K562 (cell line): ENCODE data around the gene TESK1. TPM values are rescaled to one million over a fixed set of nuclear protein-coding genes. Genes with fewer than 3 reads are reported as not detected.

Source experiments
- ATAC-seq: fragments of 200-7000 bp; cut with Tn5 transposase; 3 replicates; pipeline ENCODE4 v1.9.1; 2020; ENCODE audit warnings: moderate library complexity
- BruUV-seq: library from RNA; stranded (reverse); fragments of 400-500 nt; replicated peaks from 2 replicates; lab custom pipeline; 2021; lab: Mats Ljungman, UMichigan
- CTCF ChIA-PET: fragments of 300-600 bp; formaldehyde crosslinking; extraction: SDS; loops from one replicate; lab custom pipeline; 2021; ENCODE audit warnings: low intra/inter-chr PET ratio; lab: Yijun Ruan, JAX
- POLR2A ChIA-PET: fragments of 300-600, 350-650 bp; sonication (Branson Sonifier 250); formaldehyde crosslinking; extraction: SDS; loops from one replicate; lab custom pipeline; 2021; ENCODE audit warnings: antibody characterized with exemption, inconsistent platforms; lab: Yijun Ruan, JAX
- DNase-seq, 4 experiments: peaks; one replicate each; pipeline versions ENCODE4 v3.0.0 to v3.0.0-alpha.2; 2011 to 2018; ENCODE audit warnings: low spot score in 3 of 4, mixed read lengths in 3 of 4; ENCODE audit errors: extremely low read depth in 1 of 4
- FAIRE-seq: peaks from 2 replicates; lab custom pipeline; 2011; peaks lifted over from hg19 to GRCh38; lab: Jason Lieb, UNC
- H2AFZ ChIP-seq: 2 replicates; pipeline ENCODE4 v1.6.0; 2011; ENCODE audit warnings: low read depth, low read length, control low read depth, inconsistent platforms
- H3K27ac ChIP-seq: fragments of 200-600 bp; 3 replicates; pipeline ENCODE4 v1.8.0; 2011; ENCODE audit warnings: low read depth, mild to moderate bottlenecking, control low read depth, inconsistent platforms, low read length, moderate library complexity, mixed read lengths; ENCODE audit errors: extremely low read depth
- H3K27me3 ChIP-seq, 2 experiments: fragments of 300-600 bp in 1 of 2; 2 replicates in 1 of 2; 3 replicates in 1 of 2; pipeline versions ENCODE4 v1.6.0 to v1.8.0; 2011; ENCODE audit warnings: inconsistent platforms in 2 of 2, low read length in 2 of 2, mild to moderate bottlenecking in 1 of 2, mixed read lengths in 1 of 2, moderate library complexity in 1 of 2; ENCODE audit not compliant: control insufficient read depth in 2 of 2, insufficient read depth in 2 of 2
- H3K36me3 ChIP-seq: fragments of 300-600 bp; 3 replicates; pipeline ENCODE4 v1.8.0; 2011; ENCODE audit warnings: mild to moderate bottlenecking, low read length, inconsistent platforms; ENCODE audit not compliant: control insufficient read depth, insufficient read depth
- H3K4me1 ChIP-seq, 2 experiments: fragments of 200-600 bp in 1 of 2; replicated peaks in 1 of 2; 2 replicates in 1 of 2; 3 replicates in 1 of 2; pipeline versions ENCODE4 v1.5.1 to v1.8.0; 2011; ENCODE audit warnings: inconsistent platforms in 2 of 2, low read length in 2 of 2, mild to moderate bottlenecking in 1 of 2, mixed read lengths in 1 of 2, moderate library complexity in 1 of 2; ENCODE audit not compliant: control insufficient read depth in 2 of 2, insufficient read depth in 2 of 2
- H3K4me2 ChIP-seq: 2 replicates; pipeline ENCODE4 v1.6.1; 2011; ENCODE audit warnings: low read length, control low read depth, inconsistent platforms, mixed read lengths; ENCODE audit not compliant: insufficient read depth
- H3K4me3 ChIP-seq: fragments of 200-600 bp; sonication (generic), shearing (Covaris generic); 2 replicates; pipeline ENCODE4 v1.5.1; 2016; ENCODE audit warnings: control low read depth, inconsistent platforms
- H3K79me2 ChIP-seq: fragments of 200-600 bp; 3 replicates; pipeline ENCODE4 v1.8.0; 2011; ENCODE audit warnings: low read length, inconsistent platforms; ENCODE audit not compliant: control insufficient read depth, insufficient read depth
- H3K9ac ChIP-seq, 2 experiments: 2 replicates each; pipeline versions ENCODE4 v1.6.0 to v1.6.1; 2011; ENCODE audit warnings: low read depth in 2 of 2, low read length in 2 of 2, control low read depth in 1 of 2, inconsistent platforms in 1 of 2, mild to moderate bottlenecking in 1 of 2, mixed read lengths in 1 of 2; ENCODE audit not compliant: insufficient read depth in 1 of 2
- H3K9me1 ChIP-seq: one replicate; pipeline ENCODE4 v1.6.0; 2011; ENCODE audit warnings: inconsistent platforms, mild to moderate bottlenecking, low read length, moderate library complexity; ENCODE audit not compliant: control insufficient read depth, insufficient read depth
- H3K9me3 ChIP-seq: replicated peaks from 2 replicates; pipeline ENCODE4 v1.5.1; 2011; ENCODE audit warnings: low read depth, low read length, inconsistent platforms; ENCODE audit not compliant: control insufficient read depth, insufficient read depth
- H4K20me1 ChIP-seq: replicated peaks from 2 replicates; pipeline ENCODE4 v1.6.1; 2011; ENCODE audit warnings: low read length, inconsistent platforms, mixed read lengths; ENCODE audit not compliant: control insufficient read depth, insufficient read depth
- BRCA1 ChIP-seq, 2 experiments: fragments of 450-650 bp in 1 of 2; sonication (generic) in 1 of 2; formaldehyde crosslinking in 1 of 2; IDR thresholded peaks; 2 replicates each; pipeline versions ENCODE4 v1.5.0 to v1.6.1; 2017 to 2020; ENCODE audit warnings: mild to moderate bottlenecking in 1 of 2, missing genetic modification reagents in 1 of 2
- CAMTA2 ChIP-seq: fragments of 250-450 bp; sonication (Bioruptor Pico); conservative IDR thresholded peaks from 2 replicates; pipeline ENCODE4 v1.5.1; 2022
- HDAC6 ChIP-seq: IDR thresholded peaks from 2 replicates; pipeline ENCODE4 v1.6.1; 2012; ENCODE audit warnings: low read depth, mild to moderate bottlenecking, control low read depth, inconsistent platforms, low read length, moderate library complexity
- HIVEP1 ChIP-seq: fragments of 250-450 bp; sonication (Bioruptor Pico); IDR thresholded peaks from 2 replicates; pipeline ENCODE4 v1.4.0; 2020; ENCODE audit warnings: mild to moderate bottlenecking
- JUNB ChIP-seq: fragments of 450-650 bp; formaldehyde crosslinking; conservative IDR thresholded peaks from 2 replicates; pipeline ENCODE4 v1.4.0; 2020; ENCODE audit warnings: mild to moderate bottlenecking
- NCOA6 ChIP-seq: fragments of 450-650 bp; IDR thresholded peaks from 2 replicates; pipeline ENCODE4 v1.6.1; 2017; ENCODE audit warnings: mild to moderate bottlenecking
- PCBP2 ChIP-seq: fragments of 200-400 bp; formaldehyde crosslinking; IDR thresholded peaks from 2 replicates; pipeline ENCODE4 v1.6.1; 2018; ENCODE audit warnings: low read length, low read depth, mild to moderate bottlenecking, moderate library complexity; ENCODE audit not compliant: poor library complexity, severe bottlenecking
- POLR2AphosphoS5 ChIP-seq: IDR thresholded peaks from 2 replicates; pipeline ENCODE4 v1.6.1; 2011; ENCODE audit warnings: mild to moderate bottlenecking, low read depth, low read length, moderate library complexity; ENCODE audit not compliant: control insufficient read depth, insufficient read depth
- RFX1 ChIP-seq: fragments of 450-650 bp; IDR thresholded peaks from 2 replicates; pipeline ENCODE4 v1.6.1; 2016; ENCODE audit warnings: mild to moderate bottlenecking, moderate library complexity
- TARDBP ChIP-seq: fragments of 450-650 bp; IDR thresholded peaks from 2 replicates; pipeline ENCODE4 v1.6.1; 2016
- TFAM ChIP-seq: fragments of 250-450 bp; sonication (Bioruptor Pico); conservative IDR thresholded peaks from 2 replicates; pipeline ENCODE4 v1.5.0; 2021; ENCODE audit warnings: mild to moderate bottlenecking, moderate library complexity
- WHSC1 ChIP-seq: IDR thresholded peaks from one replicate; pipeline ENCODE4 v1.6.1; 2012; ENCODE audit warnings: low read length, control low read depth, inconsistent platforms
- ZFP30 ChIP-seq: fragments of 250-450 bp; sonication (Bioruptor Pico); IDR thresholded peaks from 2 replicates; pipeline ENCODE4 v1.8.0; 2022; ENCODE audit warnings: moderate library complexity, mild to moderate bottlenecking, inconsistent platforms, borderline replicate concordance
- WGBS: fragments of 100-300 bp; shearing (Covaris generic); methylation state at CpG from one replicate; pipeline ENCODE4 v1.1.6; 2016; ENCODE audit warnings: low coverage, mixed read lengths; ENCODE audit not compliant: insufficient coverage; ENCODE audit errors: missing lambda C conversion rate; 5-methylcytosine and 5-hydroxymethylcytosine counted together
- in situ Hi-C: fragments of 300-500 bp; cut with MboI; formaldehyde crosslinking; loops from 4 replicates; pipeline ENCODE4 v1.15.0; 2018; ENCODE audit warnings: inconsistent platforms, mixed read lengths
- intact Hi-C: fragments of 100-400 bp; cut with micrococcal nuclease; formaldehyde crosslinking; loops from 2 replicates; pipeline ENCODE4 v1.14.2; 2022
- polyA plus RNA-seq, 8 experiments: library from polyadenylated mRNA; depleted of rRNA in 4 of 8; stranded (reverse) in 5 of 8; unstranded in 3 of 8; fragments of >200 nt; fragmentation: Nextera tagmentation in 2 of 8; fragmentation: Illumina TruSeq in 1 of 8; extraction: Ambion mirVana in 2 of 8; extraction: Trizol in 1 of 8; gene quantifications; 2 replicates each; pipeline versions ENCODE4 v1.2.1 to v1.2.3, GENCODE V29; 2011 to 2014; ENCODE audit warnings: inconsistent platforms in 1 of 8, missing spikeins in 1 of 8
- total RNA-seq, 7 experiments: library from RNA; depleted of rRNA in 6 of 7; stranded (reverse); fragments of >200 nt in 6 of 7; fragmentation: Illumina TruSeq in 2 of 7; extraction: Trizol in 2 of 7; gene quantifications; 2 replicates each; pipeline versions ENCODE4 v1.2.1 to v1.2.3, GENCODE V29; 2011 to 2021; ENCODE audit warnings: low replicate concordance in 1 of 7
- TF ChIP-seq, protein P1 (sequence below): sonication (generic); formaldehyde crosslinking; IDR thresholded peaks from 2 replicates; pipeline ENCODE4 v1.8.0; 2022; ENCODE audit warnings: mild to moderate bottlenecking, missing genetic modification reagents
- TF ChIP-seq, protein P2 (sequence below): fragments of 250-450 bp; sonication (Bioruptor Pico); IDR thresholded peaks from 2 replicates; pipeline ENCODE4 v1.5.0; 2020; ENCODE audit warnings: mild to moderate bottlenecking
- TF ChIP-seq, protein P3 (sequence below): fragments of 450-650 bp; formaldehyde crosslinking; IDR thresholded peaks from 2 replicates; pipeline ENCODE4 v1.4.0; 2022; ENCODE audit warnings: missing genetic modification characterization
- TF ChIP-seq, protein P4 (sequence below): fragments of 250-450 bp; sonication (Bioruptor Pico); IDR thresholded peaks from 2 replicates; pipeline ENCODE4 v1.4.0; 2020; ENCODE audit warnings: borderline replicate concordance

The TESK1 gene
- total and polyA plus RNA-seq, 9 of the 15 experiments (the other 6 are each of a cell fraction or from before 2014, with no cell fraction given): 0.07 to 10.4 (median 4.1) TPM

DNA sequence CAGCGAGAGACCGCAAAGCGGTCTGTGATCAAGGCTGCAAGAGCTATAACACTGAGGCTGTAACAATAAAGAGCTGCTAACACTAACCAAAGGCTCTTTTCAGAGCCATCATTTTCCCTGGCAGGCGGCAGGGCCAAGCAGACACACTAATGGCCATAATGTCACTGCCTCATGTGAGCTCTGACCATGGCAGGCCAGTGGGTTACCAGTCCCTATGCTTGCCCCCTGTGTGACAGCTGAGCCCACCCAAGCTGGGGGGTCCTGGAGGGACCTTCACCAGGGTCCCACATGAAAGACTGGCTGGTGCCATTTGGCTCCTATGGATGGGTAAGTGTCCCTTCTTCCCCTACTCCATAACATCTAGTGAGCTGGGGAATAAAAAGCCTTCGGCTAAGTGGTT lies 29.6 kb upstream of the TESK1 start:
- POLR2A ChIA-PET: interaction anchor here (0.7 kb wide), 1 partner anchor 9 kb away, joined by 3 read pairs; no protein-coding TSS in a partner anchor
- in situ Hi-C loops (no loop called here), intact Hi-C loops (no loop called here)
- no peak for FAIRE-seq
- Histone ChIP-seq H3K4me2 (no peak overlapping the region), H3K36me3 (no peaks in the 10 kb centered on the region), H3K9me1 (no peaks in the 10 kb centered on the region), H4K20me1 (no peaks in the 10 kb centered on the region), H3K27ac (no peak overlapping the region), H3K9me3 (no peaks in the 10 kb centered on the region), H3K27me3 (no peaks in the 10 kb centered on the region), H3K4me3 (no peak overlapping the region), H3K4me1 (no peaks in the 10 kb centered on the region), H2AFZ (no peak overlapping the region), H3K9ac (no peak overlapping the region), H3K79me2 (no peaks in the 10 kb centered on the region)
- no peak for DNase-seq
- BruUV-seq: no TSS peak
- WGBS: 14% methylated on average over 5 of the region's 5 CpGs
- no peak for ATAC-seq
- CTCF ChIA-PET: no interaction called here
- no peak for TF ChIP-seq RFX1
- TF ChIP-seq BRCA1 (IDR thresholded peaks at IDR 0.05): no peak
- TF ChIP-seq BRCA1 (CRISPR knock-in tag; IDR thresholded peaks at IDR 0.05): no peak
- TF ChIP-seq CAMTA2 (CRISPR knock-in tag): no peak
- TF ChIP-seq, protein P1, sequence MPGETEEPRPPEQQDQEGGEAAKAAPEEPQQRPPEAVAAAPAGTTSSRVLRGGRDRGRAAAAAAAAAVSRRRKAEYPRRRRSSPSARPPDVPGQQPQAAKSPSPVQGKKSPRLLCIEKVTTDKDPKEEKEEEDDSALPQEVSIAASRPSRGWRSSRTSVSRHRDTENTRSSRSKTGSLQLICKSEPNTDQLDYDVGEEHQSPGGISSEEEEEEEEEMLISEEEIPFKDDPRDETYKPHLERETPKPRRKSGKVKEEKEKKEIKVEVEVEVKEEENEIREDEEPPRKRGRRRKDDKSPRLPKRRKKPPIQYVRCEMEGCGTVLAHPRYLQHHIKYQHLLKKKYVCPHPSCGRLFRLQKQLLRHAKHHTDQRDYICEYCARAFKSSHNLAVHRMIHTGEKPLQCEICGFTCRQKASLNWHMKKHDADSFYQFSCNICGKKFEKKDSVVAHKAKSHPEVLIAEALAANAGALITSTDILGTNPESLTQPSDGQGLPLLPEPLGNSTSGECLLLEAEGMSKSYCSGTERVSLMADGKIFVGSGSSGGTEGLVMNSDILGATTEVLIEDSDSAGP (CRISPR knock-in tag): no peak
- TF ChIP-seq PCBP2: no peak
- no peak for TF ChIP-seq TFAM
- TF ChIP-seq, protein P2, sequence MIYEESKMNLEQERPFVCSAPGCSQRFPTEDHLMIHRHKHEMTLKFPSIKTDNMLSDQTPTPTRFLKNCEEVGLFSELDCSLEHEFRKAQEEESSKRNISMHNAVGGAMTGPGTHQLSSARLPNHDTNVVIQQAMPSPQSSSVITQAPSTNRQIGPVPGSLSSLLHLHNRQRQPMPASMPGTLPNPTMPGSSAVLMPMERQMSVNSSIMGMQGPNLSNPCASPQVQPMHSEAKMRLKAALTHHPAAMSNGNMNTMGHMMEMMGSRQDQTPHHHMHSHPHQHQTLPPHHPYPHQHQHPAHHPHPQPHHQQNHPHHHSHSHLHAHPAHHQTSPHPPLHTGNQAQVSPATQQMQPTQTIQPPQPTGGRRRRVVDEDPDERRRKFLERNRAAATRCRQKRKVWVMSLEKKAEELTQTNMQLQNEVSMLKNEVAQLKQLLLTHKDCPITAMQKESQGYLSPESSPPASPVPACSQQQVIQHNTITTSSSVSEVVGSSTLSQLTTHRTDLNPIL (CRISPR knock-in tag): no peak
- TF ChIP-seq NCOA6: no peak
- no peak for TF ChIP-seq JUNB (CRISPR knock-in tag)
- TF ChIP-seq, protein P3, sequence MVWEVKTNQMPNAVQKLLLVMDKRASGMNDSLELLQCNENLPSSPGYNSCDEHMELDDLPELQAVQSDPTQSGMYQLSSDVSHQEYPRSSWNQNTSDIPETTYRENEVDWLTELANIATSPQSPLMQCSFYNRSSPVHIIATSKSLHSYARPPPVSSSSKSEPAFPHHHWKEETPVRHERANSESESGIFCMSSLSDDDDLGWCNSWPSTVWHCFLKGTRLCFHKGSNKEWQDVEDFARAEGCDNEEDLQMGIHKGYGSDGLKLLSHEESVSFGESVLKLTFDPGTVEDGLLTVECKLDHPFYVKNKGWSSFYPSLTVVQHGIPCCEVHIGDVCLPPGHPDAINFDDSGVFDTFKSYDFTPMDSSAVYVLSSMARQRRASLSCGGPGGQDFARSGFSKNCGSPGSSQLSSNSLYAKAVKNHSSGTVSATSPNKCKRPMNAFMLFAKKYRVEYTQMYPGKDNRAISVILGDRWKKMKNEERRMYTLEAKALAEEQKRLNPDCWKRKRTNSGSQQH (CRISPR knock-in tag): no peak
- TF ChIP-seq, protein P4, sequence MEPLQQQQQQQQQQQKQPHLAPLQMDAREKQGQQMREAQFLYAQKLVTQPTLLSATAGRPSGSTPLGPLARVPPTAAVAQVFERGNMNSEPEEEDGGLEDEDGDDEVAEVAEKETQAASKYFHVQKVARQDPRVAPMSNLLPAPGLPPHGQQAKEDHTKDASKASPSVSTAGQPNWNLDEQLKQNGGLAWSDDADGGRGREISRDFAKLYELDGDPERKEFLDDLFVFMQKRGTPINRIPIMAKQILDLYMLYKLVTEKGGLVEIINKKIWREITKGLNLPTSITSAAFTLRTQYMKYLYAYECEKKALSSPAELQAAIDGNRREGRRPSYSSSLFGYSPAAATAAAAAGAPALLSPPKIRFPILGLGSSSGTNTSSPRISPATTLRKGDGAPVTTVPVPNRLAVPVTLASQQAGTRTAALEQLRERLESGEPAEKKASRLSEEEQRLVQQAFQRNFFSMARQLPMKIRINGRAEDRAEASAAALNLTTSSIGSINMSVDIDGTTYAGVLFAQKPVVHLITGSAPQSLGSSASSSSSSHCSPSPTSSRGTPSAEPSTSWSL (CRISPR knock-in tag): no peak
- TF ChIP-seq ZFP30: no peak
- TF ChIP-seq WHSC1: no peak
- TF ChIP-seq TARDBP: no peak
- no peak for TF ChIP-seq HIVEP1 (CRISPR knock-in tag)
- TF ChIP-seq HDAC6: no peak
- TF ChIP-seq POLR2AphosphoS5: no peak
